ENCODE data around the gene FSD2.

- TF ChIP-seq CTCF (IDR thresholded peaks at IDR 0.05) (no peak), POLR2AphosphoS5 (IDR thresholded peaks at IDR 0.05) (no peak)
Observed at GRCh38 chr15:82714016-82714415, 91.9 kb downstream of the FSD2 start.

All from transverse colon (tissue), 4 donors.